Panc1 (cell line): Measurements from ENCODE around the gene IQCF2. TPM values are rescaled to one million over a fixed set of nuclear protein-coding genes. Genes with fewer than 3 reads are reported as not detected.

Experiments
- ATAC-seq: fragments of 200-7000 bp; cut with Tn5 transposase; 2 replicates; pipeline ENCODE4 v1.9.1; 2020; ENCODE audit warnings: mild to moderate bottlenecking, moderate library complexity
- BruUV-seq: library from RNA; stranded (reverse); fragments of 400-500 nt; replicated peaks from 2 replicates; lab custom pipeline; 2021; lab: Mats Ljungman, UMichigan
- CTCF ChIA-PET: fragments of 300-600 bp; sonication (Branson Sonifier 250); formaldehyde crosslinking; loops from one replicate; lab custom pipeline; 2022; ENCODE audit warnings: antibody characterized with exemption; lab: Charles Lee
- POLR2A ChIA-PET: fragments of 300-600 bp; sonication (Branson Sonifier 250); formaldehyde crosslinking; loops from one replicate; lab custom pipeline; 2022; ENCODE audit warnings: antibody characterized with exemption; lab: Charles Lee
- DNase-seq: peaks from one replicate; pipeline ENCODE4 v3.0.0-alpha.2; 2010; ENCODE audit warnings: low read depth, low spot score
- H3K27ac ChIP-seq: 2 replicates; pipeline ENCODE4 v1.5.1; 2011; ENCODE audit warnings: mild to moderate bottlenecking, low read length, inconsistent platforms
- H3K27me3 ChIP-seq: fragments of 200-500 bp; sonication (Bioruptor generic); 2 replicates; pipeline ENCODE4 v1.6.0; 2014; ENCODE audit warnings: low read length, inconsistent platforms; ENCODE audit not compliant: control insufficient read depth, insufficient read depth
- H3K36me3 ChIP-seq: fragments of 200-500 bp; sonication (Bioruptor generic); 2 replicates; pipeline ENCODE4 v1.5.1; 2014; ENCODE audit warnings: inconsistent platforms, mild to moderate bottlenecking, low read length, moderate library complexity; ENCODE audit not compliant: control insufficient read depth, insufficient read depth
- H3K4me1 ChIP-seq: 2 replicates; pipeline ENCODE4 v1.5.1; 2011; ENCODE audit warnings: inconsistent platforms, mild to moderate bottlenecking, low read length, moderate library complexity; ENCODE audit not compliant: control insufficient read depth, insufficient read depth
- H3K4me3 ChIP-seq, 2 experiments: 2 replicates each; pipeline ENCODE4 v1.5.1; 2011 to 2012; ENCODE audit warnings: low read depth in 2 of 2, low read length in 2 of 2, mild to moderate bottlenecking in 2 of 2, inconsistent platforms in 1 of 2, moderate library complexity in 1 of 2
- H3K9me3 ChIP-seq: fragments of 200-500 bp; sonication (Bioruptor generic); 2 replicates; pipeline ENCODE4 v1.5.1; 2014; ENCODE audit warnings: low read depth, mild to moderate bottlenecking, inconsistent platforms, low read length, moderate library complexity; ENCODE audit not compliant: control insufficient read depth, insufficient read depth
- POLR2AphosphoS5 ChIP-seq: IDR thresholded peaks from 2 replicates; pipeline ENCODE4 v1.6.1; 2012; ENCODE audit warnings: mild to moderate bottlenecking, low read depth, low read length, moderate library complexity
- SIN3A ChIP-seq: IDR thresholded peaks from 2 replicates; pipeline ENCODE4 v1.6.1; 2012; ENCODE audit warnings: low read depth, mild to moderate bottlenecking, low read length, moderate library complexity, borderline replicate concordance; ENCODE audit not compliant: insufficient read depth
- TCF7L2 ChIP-seq: IDR thresholded peaks from 2 replicates; pipeline ENCODE4 v1.6.1; 2011; ENCODE audit warnings: mild to moderate bottlenecking, low read depth, low read length, inconsistent platforms
- in situ Hi-C: cut with HindIII; loops from 2 replicates; pipeline ENCODE4 v1.10.0; 2016; ENCODE audit warnings: low sequenced_read_pairs, low pct_unique_long_range_greater_than_20kb
- intact Hi-C: fragments of 100-400 bp; cut with micrococcal nuclease; formaldehyde crosslinking; loops from one replicate; pipeline ENCODE4 v1.10.0; 2022; ENCODE audit not compliant: unreplicated experiment
- total RNA-seq: library from RNA; stranded (reverse); gene quantifications from one replicate; pipeline ENCODE4 v1.2.1, GENCODE V29; 2021; ENCODE audit not compliant: unreplicated experiment
- TF ChIP-seq, protein P1 (sequence below), 2 experiments: IDR thresholded peaks; 2 replicates each; pipeline ENCODE4 v1.6.1; 2011 to 2012; ENCODE audit warnings: low read depth in 2 of 2, control low read depth in 1 of 2, low read length in 1 of 2, mild to moderate bottlenecking in 1 of 2, moderate library complexity in 1 of 2; ENCODE audit not compliant: insufficient read depth in 1 of 2
- TF ChIP-seq, protein P2 (sequence below): fragments of 450-650 bp; IDR thresholded peaks from 2 replicates; pipeline ENCODE4 v1.5.1; 2017; ENCODE audit warnings: mild to moderate bottlenecking

IQCF2 gene
- total RNA-seq, 1 experiment from 2014 or later = not detected

DNA sequence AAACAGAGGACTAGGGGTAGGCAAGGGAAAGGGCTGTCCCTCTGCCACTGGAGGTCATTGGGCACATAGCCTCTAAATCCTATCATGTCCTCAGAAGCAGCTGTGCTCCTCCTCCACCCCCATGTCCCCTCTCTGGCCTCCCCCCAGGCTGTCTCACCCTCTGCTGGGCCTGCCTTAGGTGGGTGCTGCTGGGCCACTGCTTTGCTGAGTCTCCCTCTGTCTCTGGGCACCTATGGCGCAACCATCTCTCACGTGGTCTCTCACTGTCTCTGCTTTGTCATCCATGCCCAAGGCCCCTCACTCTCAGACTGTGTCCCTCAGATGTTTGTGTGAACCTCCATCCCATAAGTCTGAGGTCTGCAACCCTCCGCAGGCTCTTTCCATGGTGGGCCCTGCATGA lies 47.4 kb upstream of the IQCF2 start:
- no peaks in the 10 kb centered on the region for H3K9me3 ChIP-seq
- CTCF ChIA-PET = no interaction called here
- intact Hi-C loops = no loop called here
- in situ Hi-C loops = no loop called here
- H3K27ac ChIP-seq = no peak overlapping the region
- POLR2A ChIA-PET = no interaction called here
- no peaks in the 10 kb centered on the region for H3K36me3 ChIP-seq
- no TSS peak for BruUV-seq
- peaks cover 2% of the 10 kb centered on the region; the same call in 1 of the 2 replicates for H3K27me3 ChIP-seq
- TF ChIP-seq TCF7L2 (no peak), SIN3A (no peak), POLR2AphosphoS5 (no peak)
- TF ChIP-seq, protein P1, sequence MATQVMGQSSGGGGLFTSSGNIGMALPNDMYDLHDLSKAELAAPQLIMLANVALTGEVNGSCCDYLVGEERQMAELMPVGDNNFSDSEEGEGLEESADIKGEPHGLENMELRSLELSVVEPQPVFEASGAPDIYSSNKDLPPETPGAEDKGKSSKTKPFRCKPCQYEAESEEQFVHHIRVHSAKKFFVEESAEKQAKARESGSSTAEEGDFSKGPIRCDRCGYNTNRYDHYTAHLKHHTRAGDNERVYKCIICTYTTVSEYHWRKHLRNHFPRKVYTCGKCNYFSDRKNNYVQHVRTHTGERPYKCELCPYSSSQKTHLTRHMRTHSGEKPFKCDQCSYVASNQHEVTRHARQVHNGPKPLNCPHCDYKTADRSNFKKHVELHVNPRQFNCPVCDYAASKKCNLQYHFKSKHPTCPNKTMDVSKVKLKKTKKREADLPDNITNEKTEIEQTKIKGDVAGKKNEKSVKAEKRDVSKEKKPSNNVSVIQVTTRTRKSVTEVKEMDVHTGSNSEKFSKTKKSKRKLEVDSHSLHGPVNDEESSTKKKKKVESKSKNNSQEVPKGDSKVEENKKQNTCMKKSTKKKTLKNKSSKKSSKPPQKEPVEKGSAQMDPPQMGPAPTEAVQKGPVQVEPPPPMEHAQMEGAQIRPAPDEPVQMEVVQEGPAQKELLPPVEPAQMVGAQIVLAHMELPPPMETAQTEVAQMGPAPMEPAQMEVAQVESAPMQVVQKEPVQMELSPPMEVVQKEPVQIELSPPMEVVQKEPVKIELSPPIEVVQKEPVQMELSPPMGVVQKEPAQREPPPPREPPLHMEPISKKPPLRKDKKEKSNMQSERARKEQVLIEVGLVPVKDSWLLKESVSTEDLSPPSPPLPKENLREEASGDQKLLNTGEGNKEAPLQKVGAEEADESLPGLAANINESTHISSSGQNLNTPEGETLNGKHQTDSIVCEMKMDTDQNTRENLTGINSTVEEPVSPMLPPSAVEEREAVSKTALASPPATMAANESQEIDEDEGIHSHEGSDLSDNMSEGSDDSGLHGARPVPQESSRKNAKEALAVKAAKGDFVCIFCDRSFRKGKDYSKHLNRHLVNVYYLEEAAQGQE (IDR thresholded peaks at IDR 0.05; ENCODE audit: insufficient read depth in 1 of 2, low read depth in 2 of 2, low read length in 1 of 2) = no peak
- TF ChIP-seq, protein P2, sequence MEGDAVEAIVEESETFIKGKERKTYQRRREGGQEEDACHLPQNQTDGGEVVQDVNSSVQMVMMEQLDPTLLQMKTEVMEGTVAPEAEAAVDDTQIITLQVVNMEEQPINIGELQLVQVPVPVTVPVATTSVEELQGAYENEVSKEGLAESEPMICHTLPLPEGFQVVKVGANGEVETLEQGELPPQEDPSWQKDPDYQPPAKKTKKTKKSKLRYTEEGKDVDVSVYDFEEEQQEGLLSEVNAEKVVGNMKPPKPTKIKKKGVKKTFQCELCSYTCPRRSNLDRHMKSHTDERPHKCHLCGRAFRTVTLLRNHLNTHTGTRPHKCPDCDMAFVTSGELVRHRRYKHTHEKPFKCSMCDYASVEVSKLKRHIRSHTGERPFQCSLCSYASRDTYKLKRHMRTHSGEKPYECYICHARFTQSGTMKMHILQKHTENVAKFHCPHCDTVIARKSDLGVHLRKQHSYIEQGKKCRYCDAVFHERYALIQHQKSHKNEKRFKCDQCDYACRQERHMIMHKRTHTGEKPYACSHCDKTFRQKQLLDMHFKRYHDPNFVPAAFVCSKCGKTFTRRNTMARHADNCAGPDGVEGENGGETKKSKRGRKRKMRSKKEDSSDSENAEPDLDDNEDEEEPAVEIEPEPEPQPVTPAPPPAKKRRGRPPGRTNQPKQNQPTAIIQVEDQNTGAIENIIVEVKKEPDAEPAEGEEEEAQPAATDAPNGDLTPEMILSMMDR = no peak
- DNase-seq = no peak
- no peaks in the 10 kb centered on the region for H3K4me1 ChIP-seq
- H3K4me3 ChIP-seq = no peak overlapping the region
- ATAC-seq = no peak

DNA sequence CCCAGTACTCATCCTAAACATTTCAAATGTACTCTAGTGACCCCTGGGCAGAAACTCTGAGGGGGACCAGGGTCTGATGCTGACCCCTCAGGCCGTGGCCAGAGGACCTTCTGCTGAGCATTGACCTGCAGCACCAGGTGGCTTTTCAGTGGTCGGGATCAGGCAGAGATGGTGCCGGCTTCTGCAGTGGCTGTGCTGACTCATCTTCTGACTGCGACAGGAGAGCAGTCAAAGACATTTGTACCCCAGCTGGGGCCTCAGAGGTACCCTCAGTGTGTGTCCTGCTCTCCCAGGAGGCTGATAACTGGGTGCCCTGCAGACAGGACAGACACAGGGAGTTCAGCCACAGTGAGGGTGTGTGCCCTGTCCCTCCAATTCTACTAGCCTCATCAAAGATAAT lies 45.8 kb upstream of the IQCF2 start:
- Histone ChIP-seq H3K36me3 (no peaks in the 10 kb centered on the region), H3K27ac (no peak overlapping the region), H3K4me1 (no peaks in the 10 kb centered on the region), H3K9me3 (no peaks in the 10 kb centered on the region), H3K4me3 (no peak overlapping the region), H3K27me3 (peaks cover 2% of the 10 kb centered on the region; the same call in 1 of the 2 replicates)
- in situ Hi-C loops (no loop called here), intact Hi-C loops (no loop called here)
- CTCF ChIA-PET = no interaction called here
- ATAC-seq (no peak), DNase-seq (no peak)
- no TSS peak for BruUV-seq
- TF ChIP-seq SIN3A (no peak), POLR2AphosphoS5 (no peak), TCF7L2 (no peak)
- TF ChIP-seq, protein P1 (IDR thresholded peaks at IDR 0.05; ENCODE audit: insufficient read depth in 1 of 2, low read depth in 2 of 2, low read length in 1 of 2) = no peak
- TF ChIP-seq, protein P2 = no peak
- POLR2A ChIA-PET = no interaction called here
